ENCODE results near the gene BDP1.
"Not testable (repeated sequence)": the region's sequence is repeated elsewhere in the genome, so short reads cannot be mapped to it uniquely, and the experiment has no call there.

BDP1 gene

GRCh38 chr5:71600783-71601182, 145.3 kb downstream of the BDP1 start:
- Histone ChIP-seq H3K9me3 (ENCODE audit: control insufficient read depth, insufficient read depth, low read length) (no peaks in the 10 kb centered on the region), H3K27me3 (ENCODE audit: control insufficient read depth, insufficient read depth, low read length) (no peaks in the 10 kb centered on the region), H3K36me3 (ENCODE audit: control insufficient read depth, insufficient read depth, low read length) (peaks cover 19% of the 10 kb centered on the region), H3K4me1 (ENCODE audit: control insufficient read depth, insufficient read depth, low read length) (no peaks in the 10 kb centered on the region), H3K4me3 (ENCODE audit: low read depth, low read length) (no peak overlapping the region), H3K9ac (ENCODE audit: low read depth, low read length) (no peak overlapping the region)

- Histone ChIP-seq H3K27me3 (ENCODE audit: control insufficient read depth, insufficient read depth, low read length) (no peaks in the 10 kb centered on the region), H3K9ac (ENCODE audit: low read depth, low read length) (no peak overlapping the region), H3K4me1 (ENCODE audit: control insufficient read depth, insufficient read depth, low read length) (no peaks in the 10 kb centered on the region), H3K9me3 (ENCODE audit: control insufficient read depth, insufficient read depth, low read length) (no peaks in the 10 kb centered on the region), H3K4me3 (ENCODE audit: low read depth, low read length) (no peak overlapping the region), H3K36me3 (ENCODE audit: control insufficient read depth, insufficient read depth, low read length) (peaks cover 14% of the 10 kb centered on the region)
Measured at GRCh38 chr5:71601222-71602026, 146.0 kb downstream of the BDP1 start.

- not testable (repeated sequence) for H3K9me3 ChIP-seq (ENCODE audit: control insufficient read depth, insufficient read depth, low read length); H3K36me3 ChIP-seq (ENCODE audit: control insufficient read depth, insufficient read depth, low read length); H3K9ac ChIP-seq (ENCODE audit: low read depth, low read length); H3K4me3 ChIP-seq (ENCODE audit: low read depth, low read length); H3K4me1 ChIP-seq (ENCODE audit: control insufficient read depth, insufficient read depth, low read length); H3K27me3 ChIP-seq (ENCODE audit: control insufficient read depth, insufficient read depth, low read length)
Measured at GRCh38 chr5:71609916-71610315, 154.5 kb downstream of the BDP1 start.

- no peak overlapping the region for H3K9ac ChIP-seq (ENCODE audit: low read depth, low read length)
- no peak overlapping the region for H3K4me3 ChIP-seq (ENCODE audit: low read depth, low read length)
- no peaks in the 10 kb centered on the region for H3K36me3 ChIP-seq (ENCODE audit: control insufficient read depth, insufficient read depth, low read length)
- no peaks in the 10 kb centered on the region for H3K4me1 ChIP-seq (ENCODE audit: control insufficient read depth, insufficient read depth, low read length)
- H3K9me3 ChIP-seq (ENCODE audit: control insufficient read depth, insufficient read depth, low read length) = no peaks in the 10 kb centered on the region
- H3K27me3 ChIP-seq (ENCODE audit: control insufficient read depth, insufficient read depth, low read length) = no peaks in the 10 kb centered on the region
Measured at GRCh38 chr5:71615809-71616208, 160.4 kb downstream of the BDP1 start.

All from iPS-15b (cell line).